HG02970 (cell line): ENCODE results near the gene PRICKLE2.

Experiments used
- ATAC-seq: cut with Tn5 transposase; IDR thresholded peaks from one replicate; pipeline ENCODE4 v1.9.1; 2021; ENCODE audit warnings: mild to moderate bottlenecking, moderate library complexity, moderate number of reproducible peaks; ENCODE audit not compliant: unreplicated experiment, low FRiP score

PRICKLE2 gene

GRCh38 chr3:64163019-64163754 is 62.1 kb downstream of the PRICKLE2 start:
- ATAC-seq = no peak

GRCh38 chr3:64161481-64161952 is 63.7 kb downstream of the PRICKLE2 start:
- no peak for ATAC-seq

GRCh38 chr3:64160000-64160695 is 65.1 kb downstream of the PRICKLE2 start:
- ATAC-seq = no peak

GRCh38 chr3:64158334-64158733 is 66.9 kb downstream of the PRICKLE2 start:
- no peak for ATAC-seq

GRCh38 chr3:64157150-64158035 is 67.9 kb downstream of the PRICKLE2 start:
- no peak for ATAC-seq

- ATAC-seq = no peak
Measured at GRCh38 chr3:64155328-64155727, 69.9 kb downstream of the PRICKLE2 start.

- ATAC-seq = no peak
Measured at GRCh38 chr3:64152676-64153466, 72.4 kb downstream of the PRICKLE2 start.

- no peak for ATAC-seq
Measured at GRCh38 chr3:64152086-64152485, 73.2 kb downstream of the PRICKLE2 start.

GRCh38 chr3:64151342-64151871 is 73.9 kb downstream of the PRICKLE2 start:
- no peak for ATAC-seq

GRCh38 chr3:64150623-64151207 is 74.6 kb downstream of the PRICKLE2 start:
- ATAC-seq = no peak

- ATAC-seq = no peak
Measured at GRCh38 chr3:64149886-64150285, 75.4 kb downstream of the PRICKLE2 start.

- no peak for ATAC-seq
Measured at GRCh38 chr3:64148955-64149653, 76.2 kb downstream of the PRICKLE2 start.

GRCh38 chr3:64147211-64147610 is 78.1 kb downstream of the PRICKLE2 start:
- ATAC-seq = no peak

GRCh38 chr3:64145438-64145837 is 79.8 kb downstream of the PRICKLE2 start:
- ATAC-seq = no peak

GRCh38 chr3:64144241-64144900 is 80.9 kb downstream of the PRICKLE2 start:
- no peak for ATAC-seq

- ATAC-seq = no peak
Measured at GRCh38 chr3:64143409-64144130, 81.7 kb downstream of the PRICKLE2 start.

- no peak for ATAC-seq
Measured at GRCh38 chr3:64141476-64141875, 83.8 kb downstream of the PRICKLE2 start.

GRCh38 chr3:64140651-64141050 is 84.6 kb downstream of the PRICKLE2 start:
- no peak for ATAC-seq
